GM12872 (cell line): Measurements from ENCODE around the gene TAS2R20.

ENCODE experiments used
- TF ChIP-seq, protein P1 (sequence below): IDR thresholded peaks from 3 replicates; pipeline ENCODE4 v1.5.1; 2011; ENCODE audit warnings: low read depth, mild to moderate bottlenecking, low read length, moderate library complexity; ENCODE audit not compliant: insufficient read depth

TAS2R20 gene

DNA sequence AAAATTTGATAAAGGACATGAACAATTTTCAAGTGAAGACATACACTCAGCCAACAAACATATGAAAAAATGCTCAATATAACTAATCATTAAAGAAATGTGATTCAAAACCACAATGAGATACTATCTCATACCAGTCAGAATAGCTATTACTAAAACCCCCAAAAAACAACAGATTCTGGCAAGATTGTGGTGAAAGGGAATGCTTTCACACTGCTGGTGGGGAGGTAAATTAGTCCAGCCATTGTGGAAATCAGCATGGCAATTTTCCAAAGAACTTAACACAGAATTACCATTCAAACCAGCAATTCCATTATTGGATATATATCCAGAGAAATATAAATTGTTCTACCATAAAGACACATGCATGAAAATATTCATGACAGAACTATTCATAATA, 40.4 kb downstream of the TAS2R20 start:
- TF ChIP-seq, protein P1, sequence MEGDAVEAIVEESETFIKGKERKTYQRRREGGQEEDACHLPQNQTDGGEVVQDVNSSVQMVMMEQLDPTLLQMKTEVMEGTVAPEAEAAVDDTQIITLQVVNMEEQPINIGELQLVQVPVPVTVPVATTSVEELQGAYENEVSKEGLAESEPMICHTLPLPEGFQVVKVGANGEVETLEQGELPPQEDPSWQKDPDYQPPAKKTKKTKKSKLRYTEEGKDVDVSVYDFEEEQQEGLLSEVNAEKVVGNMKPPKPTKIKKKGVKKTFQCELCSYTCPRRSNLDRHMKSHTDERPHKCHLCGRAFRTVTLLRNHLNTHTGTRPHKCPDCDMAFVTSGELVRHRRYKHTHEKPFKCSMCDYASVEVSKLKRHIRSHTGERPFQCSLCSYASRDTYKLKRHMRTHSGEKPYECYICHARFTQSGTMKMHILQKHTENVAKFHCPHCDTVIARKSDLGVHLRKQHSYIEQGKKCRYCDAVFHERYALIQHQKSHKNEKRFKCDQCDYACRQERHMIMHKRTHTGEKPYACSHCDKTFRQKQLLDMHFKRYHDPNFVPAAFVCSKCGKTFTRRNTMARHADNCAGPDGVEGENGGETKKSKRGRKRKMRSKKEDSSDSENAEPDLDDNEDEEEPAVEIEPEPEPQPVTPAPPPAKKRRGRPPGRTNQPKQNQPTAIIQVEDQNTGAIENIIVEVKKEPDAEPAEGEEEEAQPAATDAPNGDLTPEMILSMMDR: no peak

DNA sequence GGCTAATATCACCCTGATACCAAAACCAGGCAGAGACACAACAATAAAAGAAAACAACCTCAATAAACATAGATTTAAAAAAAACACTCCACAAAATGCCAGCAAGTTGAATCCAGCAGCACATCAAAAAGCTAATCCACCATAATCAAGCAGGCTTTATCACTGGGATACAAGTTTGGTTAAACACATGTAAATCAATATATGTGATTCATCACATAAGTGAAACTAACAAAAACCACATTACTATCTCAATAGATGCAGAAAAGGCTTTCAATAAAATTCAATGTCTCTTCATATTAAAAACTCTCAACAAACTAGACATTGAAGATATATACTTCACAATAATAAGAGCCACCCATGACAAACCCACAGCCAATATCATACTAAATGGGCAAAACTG, 42.0 kb downstream of the TAS2R20 start:
- TF ChIP-seq, protein P1: no peak

DNA sequence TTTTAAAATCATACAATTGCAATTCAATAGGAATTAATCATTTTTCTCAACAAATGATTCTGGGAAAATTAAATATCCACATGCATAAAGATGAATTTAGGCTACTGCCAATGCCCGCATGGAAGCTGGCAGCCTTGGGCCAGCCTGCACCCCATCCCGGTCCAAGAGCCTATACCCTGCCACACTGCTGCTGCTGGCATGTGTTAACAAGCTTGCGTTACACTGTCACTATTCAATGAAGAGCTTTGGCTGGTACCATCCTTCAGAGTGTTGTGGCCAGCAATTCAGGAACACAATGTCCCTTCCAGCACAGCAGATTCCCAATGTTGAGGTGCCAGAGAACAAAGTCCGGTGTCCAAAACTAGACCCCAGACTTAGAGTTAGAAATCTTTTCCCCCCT, 45.5 kb downstream of the TAS2R20 start:
- TF ChIP-seq, protein P1: no peak
